Transverse colon (tissue), 3 donors: ENCODE measurements around the gene GRID2IP.

Experiments
- POLR2A ChIP-seq: fragments of 450-650 bp; IDR thresholded peaks from one replicate; pipeline ENCODE4 v1.6.1; 2016; ENCODE audit warnings: antibody characterized with exemption, mild to moderate bottlenecking, moderate library complexity
- TF ChIP-seq, protein P1 (sequence below), 5 experiments: fragments of 200-600 bp in 3 of 5; fragments of 450-650 bp in 2 of 5; sonication (generic) in 3 of 5; IDR thresholded peaks; 1 replicate in 2 of 5; 2 replicates in 3 of 5; pipeline ENCODE4 v1.5.1; 2016 to 2017; ENCODE audit warnings: antibody characterized with exemption in 5 of 5, inconsistent platforms in 3 of 5, mild to moderate bottlenecking in 2 of 5, moderate library complexity in 1 of 5

DNA sequence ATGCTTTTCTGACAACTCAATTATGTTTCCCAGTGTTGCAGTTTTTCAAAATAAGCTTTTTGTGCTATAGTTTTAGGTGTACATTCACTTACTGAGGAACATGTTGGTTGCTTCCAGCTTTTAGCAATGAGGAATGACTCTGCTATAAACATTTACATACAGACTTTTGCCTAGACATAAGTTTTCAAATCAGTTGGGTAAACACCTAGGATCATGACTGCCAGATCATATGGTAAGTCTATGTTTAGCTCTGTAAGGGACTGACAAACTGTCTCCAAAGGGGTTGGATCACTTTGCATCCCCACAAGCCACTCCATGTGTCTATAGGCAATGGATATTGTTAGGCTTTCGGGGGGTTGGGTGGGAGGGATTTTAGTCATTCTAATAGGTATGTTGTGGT, 10.8 kb upstream of the GRID2IP start:
- TF ChIP-seq, protein P1, sequence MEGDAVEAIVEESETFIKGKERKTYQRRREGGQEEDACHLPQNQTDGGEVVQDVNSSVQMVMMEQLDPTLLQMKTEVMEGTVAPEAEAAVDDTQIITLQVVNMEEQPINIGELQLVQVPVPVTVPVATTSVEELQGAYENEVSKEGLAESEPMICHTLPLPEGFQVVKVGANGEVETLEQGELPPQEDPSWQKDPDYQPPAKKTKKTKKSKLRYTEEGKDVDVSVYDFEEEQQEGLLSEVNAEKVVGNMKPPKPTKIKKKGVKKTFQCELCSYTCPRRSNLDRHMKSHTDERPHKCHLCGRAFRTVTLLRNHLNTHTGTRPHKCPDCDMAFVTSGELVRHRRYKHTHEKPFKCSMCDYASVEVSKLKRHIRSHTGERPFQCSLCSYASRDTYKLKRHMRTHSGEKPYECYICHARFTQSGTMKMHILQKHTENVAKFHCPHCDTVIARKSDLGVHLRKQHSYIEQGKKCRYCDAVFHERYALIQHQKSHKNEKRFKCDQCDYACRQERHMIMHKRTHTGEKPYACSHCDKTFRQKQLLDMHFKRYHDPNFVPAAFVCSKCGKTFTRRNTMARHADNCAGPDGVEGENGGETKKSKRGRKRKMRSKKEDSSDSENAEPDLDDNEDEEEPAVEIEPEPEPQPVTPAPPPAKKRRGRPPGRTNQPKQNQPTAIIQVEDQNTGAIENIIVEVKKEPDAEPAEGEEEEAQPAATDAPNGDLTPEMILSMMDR (IDR thresholded peaks at IDR 0.05), result no peak
- no peak for TF ChIP-seq POLR2A
